ENCODE measurements around the gene CFDP1. TPM values are rescaled to one million over a fixed set of nuclear protein-coding genes. Genes with fewer than 3 reads are reported as not detected.

Gene CFDP1
- total RNA-seq, 3 donors from 2014 or later (not counting 1 experiment from before 2014, with no cell fraction given): 32.2 to 38.8 (median 32.3) TPM

GRCh38 chr16:75258807-75259141, 174.5 kb downstream of the CFDP1 start:
- Mint-ChIP-seq H3K36me3 (no peaks in the 10 kb centered on the region), H3K4me3 (no peak overlapping the region), H3K27ac (no peak overlapping the region), H3K4me1 (no peaks in the 10 kb centered on the region), H3K27me3 (ENCODE audit: low read depth in 2 of 2) (peaks cover 44 to 50% of the 10 kb centered on the region in 2 donors), H3K9me3 (no peaks in the 10 kb centered on the region)
- no peak for DNase-seq
- H3K27ac ChIP-seq (ENCODE audit: low read length): no peak overlapping the region
- no peak for TF ChIP-seq CTCF (IDR thresholded peaks at IDR 0.05)
- peaks cover 17% of the 10 kb centered on the region for H3K27me3 ChIP-seq (ENCODE audit: control insufficient read depth, insufficient read depth, low read length)
- H3K36me3 ChIP-seq (ENCODE audit: control insufficient read depth, insufficient read depth, low read length): no peaks in the 10 kb centered on the region
- intact Hi-C loops (cut with micrococcal nuclease): no loop called here
- no peaks in the 10 kb centered on the region for H3K9me3 ChIP-seq (ENCODE audit: control insufficient read depth, insufficient read depth, low read length)
- no peaks in the 10 kb centered on the region for H3K4me1 ChIP-seq (ENCODE audit: control insufficient read depth, insufficient read depth, low read length)
- ATAC-seq: no peak
- WGBS (ENCODE audit: insufficient coverage): 80% methylated on average over 5 of the region's 6 CpGs
- no peak overlapping the region for H3K4me3 ChIP-seq (ENCODE audit: low read length)

DNA sequence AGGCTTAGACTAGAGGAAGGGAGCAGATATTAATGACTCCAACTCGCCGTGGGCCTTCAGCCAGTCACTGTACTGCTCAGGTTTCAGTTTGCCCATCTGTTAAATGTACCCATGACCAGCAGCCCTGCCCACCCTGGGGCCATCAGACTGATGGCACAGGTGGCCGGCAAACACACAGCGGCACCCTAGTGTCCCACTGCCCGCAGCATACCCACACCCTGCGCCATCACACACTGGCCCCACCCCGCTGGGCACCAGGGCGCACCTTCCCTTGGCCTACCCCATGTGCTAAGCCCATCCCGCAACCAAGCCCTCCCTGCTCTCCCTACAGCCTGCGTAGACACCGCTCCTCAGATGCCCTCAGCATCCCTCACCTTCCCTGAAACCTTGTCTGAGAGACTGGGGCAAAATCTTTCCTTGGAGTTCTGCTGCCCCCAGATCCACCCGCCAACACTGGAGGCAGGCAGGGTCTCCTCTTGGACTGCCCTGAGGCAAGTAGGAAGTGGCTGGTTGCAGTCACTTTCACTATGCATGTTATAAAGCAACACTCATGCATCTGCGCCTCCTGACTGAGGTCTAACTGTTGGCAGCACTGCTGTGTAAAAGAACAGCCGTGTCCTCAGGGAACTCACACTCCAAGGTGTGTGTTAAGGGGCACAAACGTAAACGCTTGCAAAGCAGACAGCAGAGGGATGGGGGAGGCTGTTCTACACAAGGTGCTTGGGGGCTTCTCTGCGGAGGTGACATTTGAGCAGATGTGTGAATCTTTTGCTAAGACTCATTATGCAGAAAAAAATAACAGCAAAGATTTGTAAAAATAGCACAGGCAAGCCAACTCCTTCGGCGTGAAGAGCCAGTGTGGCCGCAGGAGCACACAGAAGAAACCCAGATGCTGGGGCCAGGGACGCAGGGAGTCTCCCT, 175.2 kb downstream of the CFDP1 start:
- intact Hi-C loops (cut with micrococcal nuclease): no loop called here
- Mint-ChIP-seq H3K4me3 (no peak overlapping the region), H3K27ac (no peak overlapping the region), H3K9me3 (no peaks in the 10 kb centered on the region), H3K27me3 (ENCODE audit: low read depth in 2 of 2) (peaks cover 44 to 48% of the 10 kb centered on the region in 2 donors), H3K36me3 (no peaks in the 10 kb centered on the region), H3K4me1 (no peaks in the 10 kb centered on the region)
- WGBS (ENCODE audit: insufficient coverage): 90% methylated on average over 21 of the region's 21 CpGs
- H3K27me3 ChIP-seq (ENCODE audit: control insufficient read depth, insufficient read depth, low read length): peaks cover 15% of the 10 kb centered on the region
- DNase-seq (no peak), ATAC-seq (no peak)
- no peaks in the 10 kb centered on the region for H3K36me3 ChIP-seq (ENCODE audit: control insufficient read depth, insufficient read depth, low read length)
- H3K4me1 ChIP-seq (ENCODE audit: control insufficient read depth, insufficient read depth, low read length): no peaks in the 10 kb centered on the region
- no peak for TF ChIP-seq CTCF (IDR thresholded peaks at IDR 0.05)
- H3K9me3 ChIP-seq (ENCODE audit: control insufficient read depth, insufficient read depth, low read length): no peaks in the 10 kb centered on the region
- no peak overlapping the region for H3K4me3 ChIP-seq (ENCODE audit: low read length)
- H3K27ac ChIP-seq (ENCODE audit: low read length): no peak overlapping the region

GRCh38 chr16:75256696-75257343, 176.5 kb downstream of the CFDP1 start:
- 77% methylated on average over 14 of the region's 14 CpGs for WGBS (ENCODE audit: insufficient coverage)
- Histone ChIP-seq H3K27ac (ENCODE audit: low read length) (no peak overlapping the region), H3K36me3 (ENCODE audit: control insufficient read depth, insufficient read depth, low read length) (no peaks in the 10 kb centered on the region), H3K4me1 (ENCODE audit: control insufficient read depth, insufficient read depth, low read length) (peaks cover 3% of the 10 kb centered on the region), H3K4me3 (ENCODE audit: low read length) (no peak overlapping the region), H3K27me3 (ENCODE audit: control insufficient read depth, insufficient read depth, low read length) (peaks cover 19% of the 10 kb centered on the region), H3K9me3 (ENCODE audit: control insufficient read depth, insufficient read depth, low read length) (no peaks in the 10 kb centered on the region)
- intact Hi-C loops (cut with micrococcal nuclease): no loop called here
- DNase-seq: no peak
- H3K36me3 Mint-ChIP-seq: no peaks in the 10 kb centered on the region
- ATAC-seq: no peak
- no peak for TF ChIP-seq CTCF (IDR thresholded peaks at IDR 0.05)
- no peaks in the 10 kb centered on the region for H3K9me3 Mint-ChIP-seq
- peaks cover 0 to 4% of the 10 kb centered on the region in 2 donors for H3K4me1 Mint-ChIP-seq
- no peak overlapping the region for H3K27ac Mint-ChIP-seq
- peaks cover 42 to 48% of the 10 kb centered on the region in 2 donors for H3K27me3 Mint-ChIP-seq (ENCODE audit: low read depth in 2 of 2)
- H3K4me3 Mint-ChIP-seq: no peak overlapping the region
